Posterior vena cava (tissue), 2 donors: ENCODE results near the gene NKTR. TPM values are rescaled to one million over a fixed set of nuclear protein-coding genes. Genes with fewer than 3 reads are reported as not detected.

ENCODE experiments used
- DNase-seq: peaks from one replicate; pipeline ENCODE4 v3.0.0-alpha.2; 2020; ENCODE audit warnings: low spot score
- intact Hi-C, 2 donors: fragments of 100-400 bp; cut with DNase I; formaldehyde crosslinking; loops; one replicate each; pipeline versions ENCODE4 v1.14.1 to v1.14.2; 2022 to 2023
- total RNA-seq, 2 donors: library from RNA; stranded (reverse); fragmentation: NEBNext Ultra II Directional; extraction: Animal tissue kit (Norgen Biotek cat#: 25700); gene quantifications; one replicate each; pipeline ENCODE4 v1.2.1, GENCODE V29; 2021
- donor health status: DM: yes; HTN: yes; CAD: no.
- donor health status: DM: yes; HTN: yes; CAD: no.

Gene NKTR
- total RNA-seq, 2 donors from 2014 or later, result 75.2 to 78.0 TPM

DNA sequence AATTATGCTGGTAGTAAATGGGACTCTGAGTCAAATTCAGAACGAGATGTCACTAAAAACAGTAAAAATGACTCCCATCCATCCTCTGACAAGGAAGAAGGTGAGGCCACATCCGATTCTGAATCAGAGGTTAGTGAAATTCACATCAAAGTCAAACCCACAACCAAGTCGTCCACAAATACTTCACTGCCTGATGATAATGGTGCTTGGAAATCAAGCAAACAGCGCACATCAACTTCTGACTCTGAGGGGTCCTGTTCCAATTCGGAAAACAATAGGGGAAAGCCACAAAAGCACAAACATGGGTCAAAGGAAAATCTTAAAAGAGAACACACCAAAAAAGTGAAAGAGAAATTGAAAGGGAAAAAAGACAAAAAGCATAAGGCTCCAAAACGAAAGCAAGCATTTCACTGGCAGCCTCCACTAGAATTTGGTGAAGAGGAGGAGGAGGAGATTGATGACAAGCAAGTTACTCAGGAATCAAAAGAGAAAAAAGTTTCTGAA is 37.9 kb downstream of the NKTR start:
- no peak for DNase-seq
- intact Hi-C loops, result no loop called here

GRCh38 chr3:42639192-42639591 is 38.7 kb downstream of the NKTR start:
- intact Hi-C loops, result no loop called here
- no peak for DNase-seq

DNA sequence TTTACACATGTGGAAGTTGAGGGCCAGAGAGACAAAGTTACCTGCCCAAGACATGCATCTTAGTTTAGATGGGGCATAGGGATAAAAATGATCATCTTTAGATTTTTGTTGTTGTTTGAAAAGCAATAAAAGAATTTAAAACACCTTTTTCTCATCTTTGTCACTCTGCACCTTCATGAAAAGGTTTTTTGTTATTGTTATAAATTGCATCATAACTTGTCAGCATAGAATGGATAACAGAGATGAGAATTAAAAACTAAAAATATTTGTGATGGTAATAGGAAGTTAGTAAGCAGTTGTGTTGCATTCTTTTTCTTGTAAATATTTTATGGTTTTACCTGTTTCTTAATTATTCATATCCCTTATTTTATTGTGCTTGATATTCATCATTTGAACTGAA is 39.6 kb downstream of the NKTR start:
- intact Hi-C loops, result no loop called here

GRCh38 chr3:42640771-42641370 is 40.4 kb downstream of the NKTR start:
- DNase-seq, result no peak
- intact Hi-C loops, result no loop called here

More for the DNA sequence above, 39.6 kb downstream of the NKTR start:
- no peak for DNase-seq

GRCh38 chr3:42647821-42648459 is 47.5 kb downstream of the NKTR start:
- no peak for DNase-seq
- intact Hi-C loops, result no loop called here

- no peak for DNase-seq
- intact Hi-C loops, result no loop called here
These were observed 48.5 kb downstream of the NKTR start for GRCh38 chr3:42649006-42649405.

DNA sequence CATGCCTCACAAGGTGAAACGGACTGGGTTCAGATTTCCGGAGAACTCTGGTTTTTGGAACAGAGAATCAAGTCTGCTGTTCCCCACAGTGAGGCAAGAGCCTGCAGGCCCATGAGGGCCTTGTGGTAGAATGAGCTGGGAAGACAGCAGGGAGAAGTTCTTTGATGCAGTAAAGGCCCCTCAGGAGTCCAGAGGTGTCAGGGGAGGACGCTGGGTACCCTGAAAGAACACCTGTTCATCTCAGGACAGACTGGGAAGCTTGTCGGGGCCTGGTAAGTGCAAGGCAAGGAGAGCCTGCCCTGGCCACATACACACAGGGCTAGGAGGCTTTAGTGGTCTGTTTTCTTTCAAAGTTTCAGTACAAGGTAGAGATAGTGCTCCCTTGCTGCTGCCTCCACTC is 49.3 kb downstream of the NKTR start:
- intact Hi-C loops, result loop anchor here in 1 of 2 donors (10.0 kb wide), 1 partner anchor 45 kb away; the partner anchor contains the start of gene NKTR

GRCh38 chr3:42651248-42652091 is 51.0 kb downstream of the NKTR start:
- DNase-seq, result no peak
- intact Hi-C loops, result loop anchor here in 1 of 2 donors (10.0 kb wide), 1 partner anchor 47 kb away; the partner anchor contains the start of gene NKTR

More for the DNA sequence above, 49.3 kb downstream of the NKTR start:
- no peak for DNase-seq

DNA sequence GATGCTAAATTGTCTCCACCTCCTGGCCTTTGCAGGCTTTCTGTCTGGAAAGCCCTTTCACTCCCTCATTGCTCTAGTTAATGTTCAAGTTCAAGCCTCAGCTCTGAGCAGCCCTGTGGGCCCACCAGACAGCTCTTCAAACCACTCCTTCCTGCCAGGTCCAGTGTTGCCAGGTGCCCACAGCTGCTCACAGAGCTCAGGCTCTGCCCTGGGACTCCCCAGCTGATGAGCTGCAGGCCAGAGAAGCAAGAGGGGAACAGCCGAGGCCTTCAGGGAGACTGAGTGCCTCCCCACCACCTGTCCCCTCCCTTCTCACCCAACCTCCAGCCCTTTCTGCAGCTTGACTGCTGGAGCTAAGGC is 51.7 kb downstream of the NKTR start:
- intact Hi-C loops, result loop anchor here in 1 of 2 donors (10.0 kb wide), 1 partner anchor 47 kb away; the partner anchor contains the start of gene NKTR
- no peak for DNase-seq

GRCh38 chr3:42652611-42653302 is 52.3 kb downstream of the NKTR start:
- peak; percentile 92 for DNase-seq
- intact Hi-C loops, result loop anchor here in 1 of 2 donors (10.0 kb wide), 1 partner anchor 48 kb away; the partner anchor contains the start of gene NKTR

DNA sequence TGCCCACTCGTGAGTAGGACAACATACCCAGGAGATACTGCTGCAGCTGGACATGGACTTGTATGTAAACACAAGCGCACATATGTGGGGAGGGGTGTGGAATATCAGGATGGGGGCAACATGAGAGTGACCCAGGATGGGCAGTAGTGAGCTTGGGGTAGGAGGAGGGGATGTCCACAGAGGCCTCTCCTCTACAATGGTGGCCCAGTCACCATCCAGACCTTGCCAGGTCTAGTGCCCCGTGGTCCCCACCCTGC is 52.7 kb downstream of the NKTR start:
- intact Hi-C loops, result loop anchor here in 1 of 2 donors (10.0 kb wide), 1 partner anchor 48 kb away; the partner anchor contains the start of gene NKTR

GRCh38 chr3:42653560-42654330 is 53.3 kb downstream of the NKTR start, which contains the start of gene ZBTB47:
ZBTB47 (plus strand) TSS chr3:42653697; CDS start chr3:42658356, 4,659 bp downstream.
- intact Hi-C loops, result loop anchor here in 1 of 2 donors (10.0 kb wide), 1 partner anchor 49 kb away; the partner anchor contains the start of gene NKTR
- DNase-seq, result peak; percentile 94

More for the DNA sequence above, 52.7 kb downstream of the NKTR start:
- DNase-seq, result no peak

DNA sequence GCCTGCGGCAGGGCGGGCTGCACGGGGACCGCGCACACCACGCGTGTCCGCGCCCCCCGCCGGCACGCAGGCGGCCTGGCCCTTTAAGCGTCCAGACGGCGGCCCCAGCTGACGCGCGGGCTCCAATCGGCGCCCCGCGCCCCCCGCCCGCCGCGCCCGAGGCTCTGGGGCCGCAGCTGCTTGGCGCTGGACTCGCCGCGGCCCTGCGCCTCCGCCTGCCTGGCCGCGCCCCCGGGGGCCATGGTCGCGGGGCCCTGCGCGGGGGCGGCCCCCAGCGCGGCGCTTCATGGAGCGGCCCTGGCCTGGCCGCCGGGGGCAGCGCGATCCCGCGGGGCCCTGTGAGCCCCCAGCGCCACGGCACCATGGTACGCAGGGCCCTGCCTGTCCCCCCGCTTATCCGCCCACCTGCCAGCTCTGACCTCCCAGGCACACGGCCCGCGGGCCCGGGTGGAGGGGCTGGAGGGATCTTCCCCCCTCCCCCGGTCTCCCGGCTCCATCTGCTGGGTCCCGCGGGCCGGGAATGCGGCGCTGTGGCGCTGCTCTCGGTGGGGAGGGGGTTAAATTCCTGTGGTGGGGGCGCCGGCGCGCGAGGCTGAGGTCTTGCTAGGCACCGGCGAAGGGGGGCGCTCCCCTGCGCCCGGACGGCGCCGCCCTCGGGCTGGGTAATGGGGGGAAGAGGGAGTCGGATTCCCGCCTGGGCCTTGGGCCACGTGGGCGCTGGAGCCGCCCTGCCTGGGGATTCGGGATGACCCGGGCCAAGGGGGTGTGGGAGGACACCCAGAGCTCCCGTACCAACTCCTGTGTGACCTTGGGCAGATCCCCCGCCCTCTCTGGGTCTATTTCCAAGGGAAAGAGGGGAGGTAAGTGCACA is 54.1 kb downstream of the NKTR start:
- peak; percentile 92 for DNase-seq

DNA sequence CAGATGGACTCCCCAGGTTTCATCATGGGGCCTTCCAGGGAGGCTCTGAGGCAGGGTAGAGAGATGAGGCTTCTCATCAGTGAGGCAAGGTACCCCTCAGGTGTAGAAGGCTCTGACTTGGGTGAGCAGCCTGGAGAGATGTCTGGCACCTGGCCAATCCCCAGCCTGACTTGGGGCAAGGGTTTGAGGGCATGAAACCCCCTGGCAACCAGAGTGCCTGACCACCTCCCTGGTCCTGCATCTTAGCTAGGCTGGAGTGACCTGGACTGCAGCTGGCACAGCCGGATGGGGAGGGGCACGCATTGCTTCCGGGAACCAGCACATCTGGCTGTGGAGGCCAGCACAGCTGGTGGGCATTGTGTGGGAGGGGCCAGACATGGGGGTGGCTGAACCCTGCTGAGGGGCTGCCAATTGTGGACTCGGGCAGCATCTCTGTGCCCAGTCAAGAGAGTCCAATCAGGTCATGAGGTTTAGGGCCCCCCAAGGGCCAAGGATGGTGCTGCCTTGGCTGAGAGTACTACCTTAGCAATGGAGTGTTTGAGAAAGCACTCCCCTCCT is 54.9 kb downstream of the NKTR start:
- DNase-seq, result peak; percentile 82
- intact Hi-C loops, result loop anchor here in 1 of 2 donors (5.0 to 10.0 kb wide), 2 partner anchors 51 to 87 kb away; partner anchors contain the start of gene NKTR

More for the DNA sequence above, 54.1 kb downstream of the NKTR start:
- intact Hi-C loops, result loop anchor here in 1 of 2 donors (5.0 to 10.0 kb wide), 2 partner anchors 50 to 88 kb away; partner anchors contain the start of gene NKTR

- intact Hi-C loops, result loop anchor here in 1 of 2 donors (5.0 to 10.0 kb wide), 2 partner anchors 51 to 86 kb away; partner anchors contain the start of gene NKTR
- DNase-seq, result peak; percentile 77
These were observed 55.6 kb downstream of the NKTR start for GRCh38 chr3:42655980-42656679.
